Skeletal muscle satellite cell (primary cell): ENCODE results near the gene P3H4.

Source experiments
- H3K27me3 ChIP-seq: 2 replicates; pipeline ENCODE4 v1.7.0; 2013; ENCODE audit warnings: low read length; ENCODE audit not compliant: control insufficient read depth, insufficient read depth
- H3K36me3 ChIP-seq: 2 replicates; pipeline ENCODE4 v1.7.0; 2013; ENCODE audit warnings: mild to moderate bottlenecking, control low read depth, low read length; ENCODE audit not compliant: insufficient read depth
- H3K4me1 ChIP-seq: 2 replicates; pipeline ENCODE4 v1.7.0; 2013; ENCODE audit warnings: low read length; ENCODE audit not compliant: control insufficient read depth, insufficient read depth
- H3K4me2 ChIP-seq: 2 replicates; pipeline ENCODE4 v1.7.0; 2013; ENCODE audit warnings: mild to moderate bottlenecking, low read length
- H3K4me3 ChIP-seq: 2 replicates; pipeline ENCODE4 v1.7.0; 2013; ENCODE audit warnings: low read length
- H3K9ac ChIP-seq: 2 replicates; pipeline ENCODE4 v1.7.0; 2013; ENCODE audit warnings: mild to moderate bottlenecking, low read depth, low read length, moderate library complexity
- H3K9me3 ChIP-seq: replicated peaks from 2 replicates; pipeline ENCODE4 v1.7.0; 2013; ENCODE audit warnings: mild to moderate bottlenecking, control low read depth, low read length

P3H4 gene

GRCh38 chr17:41773190-41773588, 38.6 kb downstream of the P3H4 start:
- peaks cover 24% of the 10 kb centered on the region for H3K4me1 ChIP-seq
- H3K4me3 ChIP-seq = no peak overlapping the region
- no peaks in the 10 kb centered on the region for H3K9me3 ChIP-seq
- peak overlapping the region; percentile 49 for H3K4me2 ChIP-seq
- H3K36me3 ChIP-seq = no peaks in the 10 kb centered on the region
- H3K27me3 ChIP-seq = no peaks in the 10 kb centered on the region
- H3K9ac ChIP-seq = no peak overlapping the region

GRCh38 chr17:41772586-41773189, 39.1 kb downstream of the P3H4 start:
- peaks cover 19% of the 10 kb centered on the region for H3K4me1 ChIP-seq
- H3K4me2 ChIP-seq = peak overlapping the region; percentile 49
- no peaks in the 10 kb centered on the region for H3K9me3 ChIP-seq
- H3K9ac ChIP-seq = no peak overlapping the region
- H3K4me3 ChIP-seq = no peak overlapping the region
- H3K36me3 ChIP-seq = no peaks in the 10 kb centered on the region
- H3K27me3 ChIP-seq = no peaks in the 10 kb centered on the region

- Histone ChIP-seq H3K36me3 (no peaks in the 10 kb centered on the region), H3K9me3 (no peaks in the 10 kb centered on the region), H3K4me3 (no peak overlapping the region), H3K4me2 (no peak overlapping the region), H3K4me1 (peaks cover 14% of the 10 kb centered on the region), H3K27me3 (no peaks in the 10 kb centered on the region), H3K9ac (no peak overlapping the region)
Observed at GRCh38 chr17:41772218-41772585, 39.5 kb downstream of the P3H4 start.

GRCh38 chr17:41771389-41772206, 40.2 kb downstream of the P3H4 start:
- Histone ChIP-seq H3K9ac (no peak overlapping the region), H3K9me3 (no peaks in the 10 kb centered on the region), H3K27me3 (no peaks in the 10 kb centered on the region), H3K4me3 (no peak overlapping the region), H3K4me2 (no peak overlapping the region), H3K36me3 (no peaks in the 10 kb centered on the region), H3K4me1 (peaks cover 10% of the 10 kb centered on the region)

GRCh38 chr17:41769985-41770384, 41.8 kb downstream of the P3H4 start:
- no peak overlapping the region for H3K4me3 ChIP-seq
- no peaks in the 10 kb centered on the region for H3K27me3 ChIP-seq
- H3K36me3 ChIP-seq = no peaks in the 10 kb centered on the region
- H3K9ac ChIP-seq = no peak overlapping the region
- H3K4me1 ChIP-seq = peaks cover 10% of the 10 kb centered on the region
- H3K9me3 ChIP-seq = no peaks in the 10 kb centered on the region
- no peak overlapping the region for H3K4me2 ChIP-seq

- Histone ChIP-seq H3K27me3 (no peaks in the 10 kb centered on the region), H3K4me3 (no peak overlapping the region), H3K9ac (no peak overlapping the region), H3K4me2 (no peak overlapping the region), H3K36me3 (no peaks in the 10 kb centered on the region), H3K9me3 (no peaks in the 10 kb centered on the region), H3K4me1 (peaks cover 10% of the 10 kb centered on the region)
Observed at GRCh38 chr17:41769346-41769862, 42.3 kb downstream of the P3H4 start.

GRCh38 chr17:41768682-41769288, 43.0 kb downstream of the P3H4 start:
- Histone ChIP-seq H3K9ac (no peak overlapping the region), H3K27me3 (no peaks in the 10 kb centered on the region), H3K36me3 (no peaks in the 10 kb centered on the region), H3K4me1 (peaks cover 10% of the 10 kb centered on the region), H3K4me3 (no peak overlapping the region), H3K9me3 (no peaks in the 10 kb centered on the region), H3K4me2 (no peak overlapping the region)

GRCh38 chr17:41767324-41768042, 44.3 kb downstream of the P3H4 start:
- Histone ChIP-seq H3K36me3 (no peaks in the 10 kb centered on the region), H3K4me1 (no peaks in the 10 kb centered on the region), H3K9me3 (no peaks in the 10 kb centered on the region), H3K9ac (no peak overlapping the region), H3K27me3 (no peaks in the 10 kb centered on the region), H3K4me3 (no peak overlapping the region), H3K4me2 (no peak overlapping the region)

- Histone ChIP-seq H3K9me3 (no peaks in the 10 kb centered on the region), H3K4me3 (no peak overlapping the region), H3K36me3 (no peaks in the 10 kb centered on the region), H3K4me1 (no peaks in the 10 kb centered on the region), H3K27me3 (peaks cover 5% of the 10 kb centered on the region), H3K9ac (no peak overlapping the region), H3K4me2 (no peak overlapping the region)
Observed at GRCh38 chr17:41766135-41766534, 45.6 kb downstream of the P3H4 start.

- no peak overlapping the region for H3K9ac ChIP-seq
- H3K4me3 ChIP-seq = no peak overlapping the region
- H3K27me3 ChIP-seq = peaks cover 6% of the 10 kb centered on the region
- H3K4me2 ChIP-seq = no peak overlapping the region
- H3K9me3 ChIP-seq = no peaks in the 10 kb centered on the region
- H3K4me1 ChIP-seq = no peaks in the 10 kb centered on the region
- no peaks in the 10 kb centered on the region for H3K36me3 ChIP-seq
Observed at GRCh38 chr17:41763327-41763726, 48.4 kb downstream of the P3H4 start.

GRCh38 chr17:41762841-41763240, 48.9 kb downstream of the P3H4 start:
- Histone ChIP-seq H3K9me3 (no peaks in the 10 kb centered on the region), H3K27me3 (peaks cover 6% of the 10 kb centered on the region), H3K4me1 (no peaks in the 10 kb centered on the region), H3K4me2 (no peak overlapping the region), H3K4me3 (no peak overlapping the region), H3K36me3 (no peaks in the 10 kb centered on the region), H3K9ac (no peak overlapping the region)
